Erythroblast (primary cell): ENCODE measurements around the gene FLRT2.

Source experiments
- DNase-seq, 2 experiments: peaks; one replicate each; lab custom pipeline; 2025; lab: John Stamatoyannopoulos, UW
- GATA1 ChIP-seq: IDR thresholded peaks from 2 replicates; pipeline ENCODE4 v1.6.1; 2011; ENCODE audit warnings: low read depth, mild to moderate bottlenecking, control low read depth, low read length, moderate library complexity
- POLR2A ChIP-seq: IDR thresholded peaks from 2 replicates; pipeline ENCODE4 v1.6.1; 2011; ENCODE audit warnings: mild to moderate bottlenecking, low read length

The FLRT2 gene

GRCh38 chr14:85529803-85530574 lies at the start of gene FLRT2:
TSS of gene FLRT2 (plus strand) at chr14:85530144. CDS start at chr14:85621515, 91,371 bp downstream.
- no peak for TF ChIP-seq GATA1
- no peak for TF ChIP-seq POLR2A
- DNase-seq, result peak; percentile 17 to 30

GRCh38 chr14:85481471-85481870 lies 48.5 kb upstream of the FLRT2 start:
- TF ChIP-seq POLR2A (no peak), GATA1 (no peak)
- no peak for DNase-seq

GRCh38 chr14:85482552-85482951 lies 47.4 kb upstream of the FLRT2 start:
- TF ChIP-seq POLR2A, result no peak
- TF ChIP-seq GATA1, result no peak
- no peak for DNase-seq

GRCh38 chr14:85483037-85483436 lies 46.9 kb upstream of the FLRT2 start:
- no peak for TF ChIP-seq POLR2A
- TF ChIP-seq GATA1, result no peak
- no peak for DNase-seq

GRCh38 chr14:85483652-85484051 lies 46.3 kb upstream of the FLRT2 start:
- no peak for DNase-seq
- TF ChIP-seq POLR2A, result no peak
- no peak for TF ChIP-seq GATA1

GRCh38 chr14:85487215-85487614 lies 42.7 kb upstream of the FLRT2 start:
- TF ChIP-seq GATA1 (no peak), POLR2A (no peak)
- DNase-seq, result no peak

- TF ChIP-seq POLR2A, result no peak
- TF ChIP-seq GATA1, result no peak
- no peak for DNase-seq
Observed at GRCh38 chr14:85501751-85502150, 28.2 kb upstream of the FLRT2 start.

- DNase-seq, result no peak
- TF ChIP-seq POLR2A (no peak), GATA1 (no peak)
Observed at GRCh38 chr14:85508863-85509262, 21.1 kb upstream of the FLRT2 start.

- no peak for TF ChIP-seq GATA1
- no peak for TF ChIP-seq POLR2A
- DNase-seq, result no peak
Observed at GRCh38 chr14:85512451-85512850, 17.5 kb upstream of the FLRT2 start.

- TF ChIP-seq GATA1 (no peak), POLR2A (no peak)
- DNase-seq, result no peak
Observed at GRCh38 chr14:85514487-85514886, 15.5 kb upstream of the FLRT2 start.

GRCh38 chr14:85516239-85517113 lies 13.5 kb upstream of the FLRT2 start:
- no peak for TF ChIP-seq GATA1
- no peak for TF ChIP-seq POLR2A
- DNase-seq, result no peak

- no peak for DNase-seq
- TF ChIP-seq GATA1 (no peak), POLR2A (no peak)
Observed at GRCh38 chr14:85517114-85517688, 12.7 kb upstream of the FLRT2 start.

GRCh38 chr14:85519661-85520305 lies 10.2 kb upstream of the FLRT2 start:
- DNase-seq, result no peak
- no peak for TF ChIP-seq GATA1

GRCh38 chr14:85520581-85520980 lies 9.4 kb upstream of the FLRT2 start:
- no peak for DNase-seq
- TF ChIP-seq GATA1 (no peak), POLR2A (no peak)
